ENCODE data around the gene ARHGAP22.

The ARHGAP22 gene

GRCh38 chr10:48579251-48579960, 25.5 kb downstream of the ARHGAP22 start:
- TF ChIP-seq TAF1 (IDR thresholded peaks at IDR 0.05; ENCODE audit: borderline replicate concordance, insufficient read depth, low read length) = no peak
- no peak for TF ChIP-seq REST (IDR thresholded peaks at IDR 0.05; ENCODE audit: insufficient read depth in 1 of 2, low read depth in 2 of 2, low read length in 2 of 2)
- no peak for TF ChIP-seq POLR2AphosphoS5 (IDR thresholded peaks at IDR 0.05; ENCODE audit: low read depth, low read length)
- no peak for TF ChIP-seq SIN3A (IDR thresholded peaks at IDR 0.05; ENCODE audit: borderline replicate concordance, insufficient read depth, low read length)
- no peak for TF ChIP-seq FOXP2 (optimal IDR thresholded peaks at IDR 0.05; ENCODE audit: borderline replicate concordance, extremely low read depth, extremely low read length, insufficient read depth)

- TF ChIP-seq REST (IDR thresholded peaks at IDR 0.05; ENCODE audit: insufficient read depth in 1 of 2, low read depth in 2 of 2, low read length in 2 of 2) (no peak), FOXP2 (optimal IDR thresholded peaks at IDR 0.05; ENCODE audit: borderline replicate concordance, extremely low read depth, extremely low read length, insufficient read depth) (no peak), POLR2AphosphoS5 (IDR thresholded peaks at IDR 0.05; ENCODE audit: low read depth, low read length) (no peak), TAF1 (IDR thresholded peaks at IDR 0.05; ENCODE audit: borderline replicate concordance, insufficient read depth, low read length) (no peak), SIN3A (IDR thresholded peaks at IDR 0.05; ENCODE audit: borderline replicate concordance, insufficient read depth, low read length) (no peak)
These were observed 27.7 kb downstream of the ARHGAP22 start for GRCh38 chr10:48577158-48577557.

DNA sequence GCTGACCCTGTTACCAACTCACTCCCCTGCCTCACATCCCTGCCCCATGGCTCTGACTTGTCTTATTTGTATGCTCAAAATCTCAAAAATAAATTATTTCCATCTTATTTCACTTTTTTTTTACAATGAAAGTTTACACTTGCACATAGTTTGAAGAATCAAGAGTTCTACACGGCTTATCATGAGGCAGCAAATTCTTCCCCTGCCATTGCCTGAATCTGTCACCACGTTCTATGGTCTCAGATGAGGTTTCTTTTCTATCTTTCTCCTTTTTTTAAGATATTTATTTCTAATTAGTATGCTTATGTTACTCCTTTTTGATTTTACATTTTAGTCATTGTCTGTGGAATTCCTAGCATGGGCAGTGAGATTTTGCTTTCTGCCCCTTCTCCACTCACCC, 28.4 kb downstream of the ARHGAP22 start:
- TF ChIP-seq POLR2AphosphoS5 (IDR thresholded peaks at IDR 0.05; ENCODE audit: low read depth, low read length) (no peak), TAF1 (IDR thresholded peaks at IDR 0.05; ENCODE audit: borderline replicate concordance, insufficient read depth, low read length) (no peak), REST (IDR thresholded peaks at IDR 0.05; ENCODE audit: insufficient read depth in 1 of 2, low read depth in 2 of 2, low read length in 2 of 2) (no peak), SIN3A (IDR thresholded peaks at IDR 0.05; ENCODE audit: borderline replicate concordance, insufficient read depth, low read length) (no peak), FOXP2 (optimal IDR thresholded peaks at IDR 0.05; ENCODE audit: borderline replicate concordance, extremely low read depth, extremely low read length, insufficient read depth) (no peak)

DNA sequence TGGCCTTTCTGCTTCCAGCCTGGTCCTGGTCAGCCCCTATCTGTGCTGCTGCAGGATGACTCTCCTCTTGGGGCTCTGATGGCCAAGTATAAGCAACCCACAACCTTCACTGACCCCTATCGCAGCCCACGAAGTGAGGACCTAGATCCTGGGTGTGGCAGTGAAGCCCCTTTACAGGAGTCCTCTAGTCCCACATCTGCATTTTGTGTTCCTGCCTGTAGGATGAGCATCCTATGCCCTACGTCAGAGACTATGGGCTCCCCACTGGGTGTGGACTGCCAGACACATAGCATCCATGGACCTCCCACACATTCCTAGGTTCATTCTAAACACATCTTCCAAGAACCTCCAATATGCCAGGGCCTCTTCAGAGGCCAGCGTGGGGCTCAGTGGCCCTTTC, 29.0 kb downstream of the ARHGAP22 start:
- TF ChIP-seq TAF1 (IDR thresholded peaks at IDR 0.05; ENCODE audit: borderline replicate concordance, insufficient read depth, low read length) (no peak), POLR2AphosphoS5 (IDR thresholded peaks at IDR 0.05; ENCODE audit: low read depth, low read length) (no peak)

GRCh38 chr10:48574817-48575380, 30.0 kb downstream of the ARHGAP22 start:
- no peak for TF ChIP-seq REST (IDR thresholded peaks at IDR 0.05; ENCODE audit: insufficient read depth in 1 of 2, low read depth in 2 of 2, low read length in 2 of 2)
- no peak for TF ChIP-seq TAF1 (IDR thresholded peaks at IDR 0.05; ENCODE audit: borderline replicate concordance, insufficient read depth, low read length)
- TF ChIP-seq POLR2AphosphoS5 (IDR thresholded peaks at IDR 0.05; ENCODE audit: low read depth, low read length) = no peak
- no peak for TF ChIP-seq SIN3A (IDR thresholded peaks at IDR 0.05; ENCODE audit: borderline replicate concordance, insufficient read depth, low read length)
- no peak for TF ChIP-seq FOXP2 (optimal IDR thresholded peaks at IDR 0.05; ENCODE audit: borderline replicate concordance, extremely low read depth, extremely low read length, insufficient read depth)

Measured in PFSK-1 (cell line).